DMS53 treated with DMSO at 0.1 percent for 48 hours (cell line): Measurements from ENCODE around the gene AP3D1.
"Not testable (repeated sequence)": the region's sequence is repeated elsewhere in the genome, so short reads cannot be mapped to it uniquely, and the experiment has no call there.

Source experiments
- DNase-seq: peaks from one replicate; lab custom pipeline; 2025; ENCODE audit not compliant: unreplicated experiment; lab: John Stamatoyannopoulos, UW

Gene AP3D1

GRCh38 chr19:2157452-2157851, 6.1 kb upstream of the AP3D1 start:
- no peak for DNase-seq

GRCh38 chr19:2154587-2155075, 3.3 kb upstream of the AP3D1 start:
- DNase-seq = no peak

GRCh38 chr19:2150794-2151338, 500 bp downstream of the AP3D1 start:
- no peak for DNase-seq

GRCh38 chr19:2149980-2150793, 1.2 kb downstream of the AP3D1 start:
- peak; percentile 5 for DNase-seq

- no peak for DNase-seq
Measured at GRCh38 chr19:2148482-2149135, 2.8 kb downstream of the AP3D1 start.

DNA sequence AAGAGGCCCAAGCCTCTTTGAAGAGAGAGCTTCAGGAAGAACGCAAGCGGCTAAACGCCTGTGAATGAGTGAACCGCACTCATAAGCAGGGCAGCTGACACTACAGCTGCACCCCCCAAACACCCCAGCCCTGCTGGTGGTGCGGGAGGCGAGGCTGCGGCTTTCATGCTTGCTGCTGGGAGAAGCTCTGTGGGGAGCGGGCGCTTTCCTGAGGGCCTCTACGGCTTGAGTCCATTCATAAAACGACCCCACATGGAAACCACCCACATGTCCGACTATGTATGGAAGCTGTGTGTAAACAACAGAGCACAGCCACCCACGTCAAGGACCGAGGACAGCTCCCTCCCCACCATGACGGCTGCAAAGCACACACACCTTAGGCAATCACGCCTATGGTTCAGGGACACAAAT, 5.5 kb downstream of the AP3D1 start:
- no peak for DNase-seq

DNA sequence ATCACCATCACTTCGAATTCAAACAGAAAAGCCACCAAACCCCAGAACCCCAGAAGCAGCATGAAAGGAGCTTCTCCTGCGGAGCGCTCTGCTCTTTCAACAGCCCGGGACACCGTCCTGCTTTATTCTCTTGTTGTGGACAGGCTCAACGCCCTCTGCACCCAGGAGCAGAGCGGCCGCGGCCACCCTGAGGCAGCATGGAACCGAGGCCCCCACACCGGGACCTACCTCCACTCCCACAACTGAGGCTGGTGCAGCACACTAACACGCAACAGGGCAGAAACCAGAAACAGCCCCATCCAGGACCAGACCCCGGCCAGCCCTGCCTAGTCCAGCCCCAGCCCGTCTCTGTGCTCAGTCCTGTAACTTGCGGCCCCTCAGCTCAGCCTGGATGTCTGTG, 7.2 kb downstream of the AP3D1 start:
- no peak for DNase-seq

GRCh38 chr19:2142173-2142829, 9.1 kb downstream of the AP3D1 start:
- no peak for DNase-seq

- no peak for DNase-seq
Measured at GRCh38 chr19:2140138-2140569, 11.2 kb downstream of the AP3D1 start.

GRCh38 chr19:2139385-2140137, 11.8 kb downstream of the AP3D1 start:
- no peak for DNase-seq

DNA sequence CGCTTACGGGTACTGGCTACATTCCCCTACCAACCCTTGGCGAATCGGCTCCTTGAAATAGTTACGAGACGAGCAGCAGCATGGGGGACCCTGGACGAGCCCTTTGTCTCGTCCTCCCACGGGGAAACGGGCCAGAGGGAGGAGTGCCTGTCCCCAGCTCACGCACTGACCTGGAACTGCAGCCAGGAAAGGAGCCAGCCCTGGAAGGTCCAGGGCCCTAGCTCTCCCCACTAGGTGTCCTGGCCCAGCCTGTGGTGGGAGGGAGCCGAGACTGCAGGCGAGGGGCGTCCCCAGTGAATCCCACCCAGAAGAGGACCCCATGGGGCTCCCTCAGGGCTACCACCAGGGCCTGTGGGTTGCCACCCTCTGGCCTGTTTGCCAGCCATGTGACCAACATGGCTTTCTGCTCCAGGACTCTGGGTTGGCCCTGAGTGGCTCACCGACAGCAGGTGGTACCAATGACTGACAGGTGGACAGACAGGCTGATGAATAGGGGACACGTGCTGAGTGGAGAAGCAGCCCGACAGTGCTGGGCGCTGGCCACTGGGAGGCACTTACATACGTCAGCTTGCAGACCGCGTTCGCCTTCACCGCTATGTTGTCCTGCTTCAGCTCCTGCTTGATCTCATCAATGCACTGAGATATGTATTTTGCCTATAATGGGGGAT, 13.2 kb downstream of the AP3D1 start:
- DNase-seq = no peak

GRCh38 chr19:2136796-2137195, 14.6 kb downstream of the AP3D1 start:
- DNase-seq = no peak

DNA sequence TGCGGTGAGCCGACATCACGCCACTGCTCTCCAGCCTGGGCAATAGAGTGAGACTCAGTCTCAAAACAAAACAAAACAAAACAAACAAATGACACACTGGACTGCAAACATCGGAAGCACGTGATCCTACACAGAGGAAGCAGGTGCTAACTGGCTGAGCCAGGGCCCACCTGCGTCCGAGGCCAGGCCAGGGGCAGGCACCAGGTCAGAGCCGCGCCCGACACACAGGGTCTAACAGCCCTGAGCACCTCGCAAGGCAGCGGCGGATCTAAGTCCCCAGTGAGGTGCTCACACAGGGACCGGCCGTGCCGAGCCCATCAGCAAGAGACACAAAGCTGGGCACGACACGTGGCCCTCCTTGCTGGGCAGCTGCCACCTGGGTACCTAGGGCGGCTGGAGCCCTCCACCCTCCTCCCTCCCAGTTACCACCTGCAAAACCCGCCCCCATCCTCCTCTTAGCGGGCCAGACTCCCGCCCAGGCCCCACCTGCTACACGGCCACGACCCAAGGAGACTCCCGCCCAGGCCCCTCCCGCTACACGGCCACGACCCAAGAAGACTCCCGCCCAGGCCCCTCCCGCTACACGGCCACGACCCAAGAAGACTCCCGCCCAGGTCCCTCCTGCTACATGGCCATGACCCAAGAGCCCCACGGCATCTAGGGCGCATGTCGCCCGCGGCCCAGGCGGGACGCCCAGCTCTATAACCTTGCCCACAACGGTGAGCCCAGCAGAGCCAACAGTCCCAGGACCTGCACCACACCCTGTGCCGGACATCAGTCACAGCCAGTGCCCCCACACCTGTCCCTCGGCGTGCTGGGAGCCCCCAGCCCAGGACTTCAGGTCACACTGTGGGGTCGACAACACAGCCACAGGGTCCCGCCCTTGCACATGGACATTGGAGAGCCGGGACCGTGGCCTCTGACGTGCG, 15.6 kb downstream of the AP3D1 start:
- DNase-seq = peak; percentile 84

DNA sequence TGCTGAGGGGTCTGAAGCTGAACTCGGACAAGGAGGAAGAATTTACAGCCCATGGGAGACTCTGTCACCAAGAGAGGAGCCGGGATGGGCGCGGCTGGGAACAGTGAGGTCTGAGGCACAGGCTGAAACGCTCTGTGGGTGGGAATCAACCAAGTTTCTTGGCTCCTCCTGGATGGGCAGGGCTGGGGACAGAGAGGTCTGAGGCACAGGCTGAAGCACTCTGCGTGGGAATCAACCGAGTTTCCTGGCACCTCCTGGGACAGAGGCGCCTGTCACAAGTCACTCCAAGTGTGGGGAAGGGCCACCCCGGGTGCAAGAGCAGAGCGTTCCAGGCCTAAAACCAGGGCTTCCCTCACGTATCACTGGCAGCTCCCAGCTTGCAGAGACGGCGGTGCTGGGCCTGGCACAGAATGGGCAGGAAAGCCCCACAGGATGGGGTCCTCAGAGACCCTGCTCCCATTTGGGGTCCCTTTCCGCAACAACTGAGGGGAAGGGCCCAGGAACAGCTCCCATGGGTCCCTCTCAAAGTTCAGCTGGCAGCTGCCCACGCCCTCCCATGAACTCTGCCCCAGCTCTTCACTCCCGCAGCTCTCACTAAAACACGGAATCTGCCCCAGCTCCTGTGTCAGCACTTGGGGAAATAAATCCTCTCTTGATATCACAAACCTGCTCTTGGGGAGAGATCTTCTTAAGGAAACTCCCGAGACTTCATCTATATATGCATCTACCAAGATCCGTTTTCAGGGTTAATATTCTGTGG, 18.5 kb downstream of the AP3D1 start:
- DNase-seq = no peak

- DNase-seq = no peak
Measured at GRCh38 chr19:2132191-2132590, 19.2 kb downstream of the AP3D1 start.

GRCh38 chr19:2131012-2131975, 20.1 kb downstream of the AP3D1 start:
- not testable (repeated sequence) for DNase-seq
